SK-N-SH (cell line): ENCODE data around the gene COL4A4. TPM values are rescaled to one million over a fixed set of nuclear protein-coding genes. Genes with fewer than 3 reads are reported as not detected.
"Not testable (repeated sequence)": the region's sequence is repeated elsewhere in the genome, so short reads cannot be mapped to it uniquely, and the experiment has no call there.

Experiments
- CTCF ChIA-PET: fragments of 300-600, 350-600 bp; formaldehyde crosslinking; extraction: SDS; loops from one replicate; lab custom pipeline; 2021; lab: Yijun Ruan, JAX
- POLR2A ChIA-PET: fragments of 350-600 bp; sonication (Branson Sonifier 250); formaldehyde crosslinking; extraction: SDS; loops from one replicate; lab custom pipeline; 2020; ENCODE audit warnings: antibody characterized with exemption, inconsistent platforms; lab: Yijun Ruan, JAX
- DNase-seq: peaks from one replicate; pipeline ENCODE4 v3.0.0; 2012
- H2AFZ ChIP-seq: fragments of 200-600 bp; sonication (generic); 2 replicates; pipeline ENCODE4 v1.8.1; 2016; ENCODE audit warnings: antibody characterized with exemption, mild to moderate bottlenecking, low read depth
- H3F3A ChIP-seq: fragments of 200-600 bp; sonication (generic); replicated peaks from 2 replicates; pipeline ENCODE3; 2016; ENCODE audit warnings: antibody characterized with exemption, mild to moderate bottlenecking; ENCODE audit not compliant: insufficient read depth
- H3K27ac ChIP-seq, 2 experiments: fragments of 200-500 bp in 1 of 2; fragments of 200-600 bp in 1 of 2; sonication (Bioruptor generic) in 1 of 2; sonication (generic), shearing (Covaris generic) in 1 of 2; 2 replicates each; pipeline versions ENCODE4 v1.5.1 to v1.6.1; 2014 to 2016; ENCODE audit warnings: low read depth in 2 of 2, inconsistent platforms in 1 of 2, low read length in 1 of 2, mild to moderate bottlenecking in 1 of 2, mixed read lengths in 1 of 2
- H3K27me3 ChIP-seq: fragments of 200-600 bp; sonication (generic), shearing (Covaris generic); 2 replicates; pipeline ENCODE4 v1.6.1; 2016; ENCODE audit warnings: mixed run types; ENCODE audit not compliant: insufficient read depth
- H3K36me3 ChIP-seq, 2 experiments: fragments of 200-500 bp in 1 of 2; fragments of 200-600 bp in 1 of 2; sonication (Bioruptor generic) in 1 of 2; sonication (generic) in 1 of 2; replicated peaks in 1 of 2; 2 replicates each; pipeline versions ENCODE3 to v1.5.1; 2014 to 2016; ENCODE audit warnings: low read length in 1 of 2, mild to moderate bottlenecking in 1 of 2; ENCODE audit not compliant: insufficient read depth in 2 of 2, control insufficient read depth in 1 of 2
- H3K4me1 ChIP-seq, 2 experiments: fragments of 200-500 bp in 1 of 2; fragments of 200-600 bp in 1 of 2; sonication (Bioruptor generic) in 1 of 2; sonication (generic), shearing (Covaris generic) in 1 of 2; 2 replicates each; pipeline versions ENCODE4 v1.5.1 to v1.6.1; 2014 to 2016; ENCODE audit warnings: low read depth in 1 of 2, low read length in 1 of 2, mixed run types in 1 of 2; ENCODE audit not compliant: insufficient read depth in 2 of 2, control insufficient read depth in 1 of 2
- H3K4me2 ChIP-seq: fragments of 200-600 bp; sonication (generic), shearing (Covaris generic); 2 replicates; pipeline ENCODE4 v1.6.1; 2017; ENCODE audit warnings: mixed run types
- H3K4me3 ChIP-seq, 2 experiments: fragments of 200-500 bp in 1 of 2; fragments of 200-600 bp in 1 of 2; sonication (Bioruptor generic) in 1 of 2; sonication (generic), shearing (Covaris generic) in 1 of 2; 2 replicates each; pipeline versions ENCODE4 v1.5.1 to v1.8.1; 2014 to 2016; ENCODE audit warnings: low read depth in 2 of 2, inconsistent platforms in 1 of 2, low read length in 1 of 2, mild to moderate bottlenecking in 1 of 2, mixed read lengths in 1 of 2, moderate library complexity in 1 of 2
- H3K79me2 ChIP-seq: fragments of 200-600 bp; sonication (generic); 2 replicates; pipeline ENCODE4 v1.8.1; 2017; ENCODE audit warnings: mild to moderate bottlenecking; ENCODE audit not compliant: insufficient read depth
- H3K9ac ChIP-seq: fragments of 200-600 bp; sonication (generic); 2 replicates; pipeline ENCODE4 v1.6.1; 2017; ENCODE audit warnings: mixed run types
- H3K9me2 ChIP-seq: fragments of 200-600 bp; sonication (generic); 2 replicates; pipeline ENCODE4 v1.6.1; 2017; ENCODE audit warnings: mixed run types
- H3K9me3 ChIP-seq: fragments of 200-600 bp; sonication (generic); 2 replicates; pipeline ENCODE4 v1.6.1; 2017; ENCODE audit warnings: mixed run types, mild to moderate bottlenecking, moderate library complexity
- H4K20me1 ChIP-seq: fragments of 200-600 bp; sonication (generic); 2 replicates; pipeline ENCODE4 v1.6.1; 2017; ENCODE audit warnings: mild to moderate bottlenecking, mixed run types; ENCODE audit not compliant: insufficient read depth
- CHD2 ChIP-seq: fragments of 150-350 bp; IDR thresholded peaks from 2 replicates; pipeline ENCODE4 v1.6.1; 2018; ENCODE audit warnings: low read length; ENCODE audit not compliant: partially characterized antibody
- CTCF ChIP-seq: fragments of 200-600 bp; sonication (generic); IDR thresholded peaks from 2 replicates; pipeline ENCODE4 v1.6.1; 2017; ENCODE audit warnings: antibody characterized with exemption, mild to moderate bottlenecking, moderate library complexity
- EZH2phosphoT487 ChIP-seq: fragments of 200-600 bp; sonication (generic); IDR thresholded peaks from 2 replicates; pipeline ENCODE4 v1.6.1; 2017; ENCODE audit warnings: low read depth, mixed run types, mild to moderate bottlenecking, antibody characterized with exemption, moderate library complexity, borderline replicate concordance
- FOSL2 ChIP-seq: IDR thresholded peaks from 2 replicates; pipeline ENCODE4 v1.4.0; 2012; ENCODE audit warnings: low read depth, mild to moderate bottlenecking, moderate library complexity, borderline replicate concordance
- FOXM1 ChIP-seq: IDR thresholded peaks from 2 replicates; pipeline ENCODE4 v1.4.0; 2012; ENCODE audit warnings: low read depth, mild to moderate bottlenecking
- GABPA ChIP-seq: IDR thresholded peaks from 2 replicates; pipeline ENCODE4 v1.4.0; 2012; ENCODE audit warnings: low read depth, mild to moderate bottlenecking
- GATA2 ChIP-seq: sonication (generic); formaldehyde crosslinking; IDR thresholded peaks from 2 replicates; pipeline ENCODE4 v1.5.0; 2020; ENCODE audit warnings: mild to moderate bottlenecking, missing genetic modification reagents
- JUND ChIP-seq: IDR thresholded peaks from 2 replicates; pipeline ENCODE4 v1.4.0; 2012
- MEF2A ChIP-seq: IDR thresholded peaks from 2 replicates; pipeline ENCODE4 v1.4.0; 2012; ENCODE audit warnings: low read depth, borderline replicate concordance
- MXI1 ChIP-seq: IDR thresholded peaks from 2 replicates; pipeline ENCODE4 v1.6.1; 2012; ENCODE audit warnings: mild to moderate bottlenecking, low read depth, low read length, improper control_type of control experiment
- NFIC ChIP-seq: IDR thresholded peaks from 2 replicates; pipeline ENCODE4 v1.4.0; 2012; ENCODE audit warnings: borderline replicate concordance
- NRF1 ChIP-seq: IDR thresholded peaks from 2 replicates; pipeline ENCODE4 v1.6.1; 2012; ENCODE audit warnings: low read depth, mild to moderate bottlenecking, low read length
- POLR2AphosphoS5 ChIP-seq: IDR thresholded peaks from 2 replicates; pipeline ENCODE4 v1.6.1; 2012; ENCODE audit warnings: low read depth, low read length
- RAD21 ChIP-seq: IDR thresholded peaks from 2 replicates; pipeline ENCODE4 v1.6.1; 2012; ENCODE audit warnings: mild to moderate bottlenecking, low read length
- RCOR1 ChIP-seq: fragments of 150-350 bp; IDR thresholded peaks from 2 replicates; pipeline ENCODE4 v1.6.1; 2017; ENCODE audit warnings: antibody characterized with exemption, low read length
- RFX5 ChIP-seq: IDR thresholded peaks from 2 replicates; pipeline ENCODE4 v1.6.1; 2012; ENCODE audit warnings: mild to moderate bottlenecking, improper control_type of control experiment, low read length
- RXRA ChIP-seq: IDR thresholded peaks from 2 replicates; pipeline ENCODE4 v1.4.0; 2012; ENCODE audit warnings: low read depth, mild to moderate bottlenecking, borderline replicate concordance
- USF2 ChIP-seq: fragments of 150-350 bp; IDR thresholded peaks from 2 replicates; pipeline ENCODE4 v1.6.1; 2017; ENCODE audit warnings: antibody characterized with exemption, low read length, low read depth, borderline replicate concordance
- ZBTB33 ChIP-seq: IDR thresholded peaks from 2 replicates; pipeline ENCODE4 v1.4.0; 2012; ENCODE audit warnings: low read depth, borderline replicate concordance
- WGBS: methylation state at CpG from one replicate; pipeline ENCODE4 v1.1.6; 2017; ENCODE audit warnings: low lambda C conversion rate; 5-methylcytosine and 5-hydroxymethylcytosine counted together
- polyA plus RNA-seq, 3 experiments: library from polyadenylated mRNA; depleted of rRNA; stranded (reverse); fragments of >200 nt; gene quantifications; 2 replicates each; pipeline ENCODE4 v1.2.3, GENCODE V29; 2012

Gene COL4A4
- polyA plus RNA-seq, 1 of the 3 experiments (the other 2 are of a cell fraction), result not detected

- TF ChIP-seq EZH2phosphoT487 (no peak), RAD21 (no peak), CHD2 (no peak), CTCF (no peak), GABPA (no peak), RCOR1 (no peak), NFIC (no peak), JUND (no peak), NRF1 (no peak), FOSL2 (no peak), MEF2A (no peak), POLR2AphosphoS5 (no peak), MXI1 (no peak), USF2 (no peak), GATA2 (CRISPR knock-in tag) (no peak), RXRA (no peak), ZBTB33 (no peak), FOXM1 (no peak), RFX5 (no peak)
- Histone ChIP-seq H3F3A (no peaks in the 10 kb centered on the region), H3K27ac (no peak overlapping the region), H3K4me3 (no peak overlapping the region), H4K20me1 (no peaks in the 10 kb centered on the region), H3K79me2 (no peaks in the 10 kb centered on the region), H3K27me3 (no peaks in the 10 kb centered on the region), H3K4me2 (no peak overlapping the region), H3K9ac (no peak overlapping the region), H3K9me3 (no peaks in the 10 kb centered on the region), H3K36me3 (no peaks in the 10 kb centered on the region), H3K9me2 (no peaks in the 10 kb centered on the region), H2AFZ (no peak overlapping the region), H3K4me1 (no peaks in the 10 kb centered on the region)
- no peak for DNase-seq
- CTCF ChIA-PET, result interaction anchor here (1.2 kb wide), 1 partner anchor 47 kb away, joined by 3 read pairs; no protein-coding TSS in a partner anchor
- POLR2A ChIA-PET, result no interaction called here
- WGBS, result 18% methylated on average over 6 of the region's 6 CpGs
Measured at GRCh38 chr2:227079726-227080125, 84.3 kb downstream of the COL4A4 start.

GRCh38 chr2:227065065-227065464 is 98.9 kb downstream of the COL4A4 start:
- DNase-seq, H3K9ac ChIP-seq, CTCF ChIA-PET, H2AFZ ChIP-seq, H3K9me3 ChIP-seq, H3K27ac ChIP-seq, H3K9me2 ChIP-seq, H3K4me1 ChIP-seq, H3K27me3 ChIP-seq, H3K4me3 ChIP-seq, H3K79me2 ChIP-seq, H3F3A ChIP-seq, POLR2A ChIA-PET, H3K4me2 ChIP-seq, H3K36me3 ChIP-seq, H4K20me1 ChIP-seq: not testable (repeated sequence)
- 28% methylated on average over 4 of the region's 14 CpGs for WGBS
